WTC11 (cell line): Measurements from ENCODE around the gene TMC7.

Experiments
- ATF2 ChIP-seq: sonication (generic); formaldehyde crosslinking; IDR thresholded peaks from 2 replicates; pipeline ENCODE4 v1.8.1; 2022; ENCODE audit warnings: low read depth, missing genetic modification reagents, borderline replicate concordance
- CTCF ChIP-seq: fragments of 200-600 bp; IDR thresholded peaks from 2 replicates; pipeline ENCODE4 v1.8.0; 2022; ENCODE audit warnings: antibody characterized with exemption
- NR1H2 ChIP-seq: sonication (generic); formaldehyde crosslinking; IDR thresholded peaks from 2 replicates; pipeline ENCODE4 v1.9.0; 2021; ENCODE audit warnings: mild to moderate bottlenecking, moderate library complexity, missing genetic modification reagents

GRCh38 chr16:19073344-19073743, 89.6 kb downstream of the TMC7 start:
- TF ChIP-seq CTCF, result no peak
- TF ChIP-seq NR1H2 (CRISPR knock-in tag), result no peak
- no peak for TF ChIP-seq ATF2 (CRISPR knock-in tag)
